GM18517 (cell line): ENCODE results near the gene TTLL13.
A peak's percentile ranks its signal among the peaks of the same experiment; 100 is the strongest.

Experiments used
- ATAC-seq: cut with Tn5 transposase; IDR thresholded peaks from one replicate; pipeline ENCODE4 v1.9.1; 2021; ENCODE audit warnings: mild to moderate bottlenecking, moderate library complexity; ENCODE audit not compliant: unreplicated experiment

TTLL13 gene

GRCh38 chr15:90249203-90249863 lies at the start of gene TTLL13:
TSS of gene TTLL13 (plus strand) at chr15:90249556. CDS start at chr15:90250631, 1,075 bp downstream.
- ATAC-seq: no peak

GRCh38 chr15:90200534-90201129 lies 48.7 kb upstream of the TTLL13 start:
- no peak for ATAC-seq

GRCh38 chr15:90201130-90201943 lies 48.0 kb upstream of the TTLL13 start, which contains the start of gene SEMA4B:
TSS of gene SEMA4B (plus strand) at chr15:90201330. CDS start at chr15:90201579, 249 bp downstream.
- ATAC-seq: peak; percentile 85

GRCh38 chr15:90201944-90202375 lies 47.4 kb upstream of the TTLL13 start:
- ATAC-seq: no peak

- no peak for ATAC-seq
Measured at GRCh38 chr15:90202929-90203328, 46.4 kb upstream of the TTLL13 start.

GRCh38 chr15:90203473-90203872 lies 45.9 kb upstream of the TTLL13 start:
- ATAC-seq: no peak

GRCh38 chr15:90203922-90204321 lies 45.4 kb upstream of the TTLL13 start:
- no peak for ATAC-seq

GRCh38 chr15:90205050-90205848 lies 44.1 kb upstream of the TTLL13 start:
- ATAC-seq: no peak

GRCh38 chr15:90205886-90206285 lies 43.5 kb upstream of the TTLL13 start:
- ATAC-seq: no peak

- no peak for ATAC-seq
Measured at GRCh38 chr15:90207252-90207651, 42.1 kb upstream of the TTLL13 start.

- no peak for ATAC-seq
Measured at GRCh38 chr15:90208356-90208755, 41.0 kb upstream of the TTLL13 start.

- no peak for ATAC-seq
Measured at GRCh38 chr15:90209591-90209990, 39.8 kb upstream of the TTLL13 start.

- no peak for ATAC-seq
Measured at GRCh38 chr15:90210593-90210992, 38.8 kb upstream of the TTLL13 start.

GRCh38 chr15:90211009-90211408 lies 38.3 kb upstream of the TTLL13 start:
- ATAC-seq: no peak

- ATAC-seq: no peak
Measured at GRCh38 chr15:90211440-90212143, 37.8 kb upstream of the TTLL13 start.

GRCh38 chr15:90212221-90213098 lies 36.9 kb upstream of the TTLL13 start:
- ATAC-seq: no peak

GRCh38 chr15:90213122-90213817 lies 36.1 kb upstream of the TTLL13 start:
- ATAC-seq: no peak

GRCh38 chr15:90213818-90214204 lies 35.5 kb upstream of the TTLL13 start:
- no peak for ATAC-seq
